SKM-1 (cell line): ENCODE measurements around the gene CCR9.

Experiments
- DNase-seq: peaks from one replicate; lab custom pipeline; 2025; ENCODE audit not compliant: unreplicated experiment; lab: John Stamatoyannopoulos, UW

Gene CCR9

GRCh38 chr3:45872569-45872968 lies 13.8 kb upstream of the CCR9 start:
- DNase-seq = no peak

DNA sequence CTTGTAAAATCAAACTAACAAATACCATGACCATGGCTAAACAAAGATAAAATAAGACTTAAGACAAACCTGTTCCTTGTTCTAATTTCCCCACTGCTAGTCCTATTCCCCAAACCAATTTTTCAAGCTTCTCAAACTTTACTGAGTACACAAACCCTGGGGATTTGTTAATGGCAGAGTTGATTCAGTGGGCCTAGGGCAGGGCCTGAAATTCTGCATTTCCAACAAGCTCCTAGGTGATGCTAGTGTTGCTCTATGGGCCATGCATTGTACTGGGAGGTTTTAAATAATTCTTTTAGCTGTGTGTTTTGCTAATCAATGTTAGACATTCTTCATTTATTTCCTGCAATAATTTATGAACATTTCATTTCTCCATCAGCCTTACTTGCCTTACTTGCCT lies 13.3 kb upstream of the CCR9 start:
- DNase-seq = no peak

DNA sequence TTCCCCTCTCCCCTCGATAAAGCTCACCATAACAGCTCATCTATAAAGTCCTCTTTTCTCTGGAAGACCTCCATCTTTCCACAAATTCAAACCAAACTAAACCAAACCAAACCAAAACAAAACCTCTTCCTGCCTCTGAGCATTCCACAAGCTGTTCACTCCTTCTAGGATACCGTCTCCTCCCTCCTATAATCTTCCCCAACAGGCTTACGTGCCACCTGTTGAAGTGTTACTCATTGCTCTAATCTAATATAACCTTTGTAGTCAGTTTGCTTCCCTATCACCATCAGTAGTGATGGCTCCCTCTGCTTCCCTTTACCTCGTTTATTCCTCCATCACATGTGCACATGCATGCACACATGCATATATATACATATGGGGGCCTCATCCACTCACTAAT lies 12.7 kb upstream of the CCR9 start:
- DNase-seq = no peak

DNA sequence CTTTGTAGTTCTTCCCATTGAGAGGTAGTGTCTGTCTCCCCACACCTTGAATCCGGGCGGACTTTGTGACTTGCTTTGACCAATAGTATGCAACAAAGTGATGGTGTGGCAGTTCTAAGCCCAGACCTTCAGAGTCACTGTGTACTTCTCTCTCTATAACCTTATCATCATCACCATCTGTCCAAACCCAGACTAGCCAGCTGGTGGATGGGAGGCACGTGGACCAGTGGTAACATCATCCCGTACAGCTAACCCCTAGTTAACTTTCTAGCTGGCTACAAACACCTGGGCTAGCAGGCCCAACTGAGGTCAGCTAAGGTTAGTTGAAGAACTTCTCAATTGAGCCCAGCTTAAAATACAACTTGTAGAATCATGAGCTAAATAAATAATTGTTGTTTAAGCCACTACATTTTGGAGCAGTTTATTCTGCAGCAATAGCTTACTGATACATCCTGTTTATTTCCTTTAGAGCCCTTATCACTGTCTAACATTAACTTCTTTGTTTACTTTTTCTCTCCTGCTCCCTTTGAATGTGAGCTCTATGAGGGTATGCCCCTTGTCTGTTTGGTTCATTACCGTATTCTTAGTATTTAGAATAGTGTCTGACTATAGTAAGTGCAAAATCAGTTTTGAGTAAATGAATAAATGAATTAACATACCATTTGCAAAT lies 11.5 kb upstream of the CCR9 start:
- DNase-seq = no peak

DNA sequence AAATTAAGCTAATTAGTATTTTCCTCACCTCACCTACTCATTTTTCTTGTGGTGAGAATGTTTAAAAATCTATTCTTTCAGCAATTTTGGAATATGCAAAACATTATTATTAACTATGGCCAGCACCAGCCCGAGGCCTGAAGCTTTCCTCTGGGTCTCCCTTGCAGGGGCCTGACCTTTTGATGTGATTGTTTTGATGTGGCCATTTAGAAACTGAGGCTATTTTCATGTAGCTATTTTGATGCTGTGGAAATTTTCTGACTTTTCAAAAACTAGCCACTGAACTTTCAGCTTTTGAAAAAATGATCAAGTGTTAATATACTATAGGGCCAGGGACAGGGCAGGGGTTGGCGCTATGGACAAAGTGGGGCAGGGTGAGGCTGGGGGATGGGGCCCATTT lies 8.2 kb upstream of the CCR9 start:
- DNase-seq = no peak

DNA sequence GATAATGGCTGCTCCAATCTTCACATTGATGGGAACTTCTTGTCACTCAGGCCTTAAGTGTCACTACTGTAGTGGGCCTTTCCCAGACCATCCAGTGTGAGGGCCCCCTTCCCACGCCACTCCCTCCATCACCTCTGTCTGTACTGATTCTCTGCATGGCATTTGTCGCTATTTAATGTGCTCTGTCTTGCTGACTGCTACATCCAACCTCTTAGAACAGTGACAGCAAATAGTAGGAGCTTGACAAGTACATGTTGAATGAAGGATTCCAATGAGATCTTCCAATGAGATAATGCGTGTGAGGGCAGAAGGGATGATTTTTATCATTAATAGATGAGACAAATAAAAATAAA lies 5.6 kb upstream of the CCR9 start:
- DNase-seq = no peak

GRCh38 chr3:45881078-45882022 lies 5.0 kb upstream of the CCR9 start:
- no peak for DNase-seq

GRCh38 chr3:45884368-45885201 lies 1.8 kb upstream of the CCR9 start:
- DNase-seq = no peak

DNA sequence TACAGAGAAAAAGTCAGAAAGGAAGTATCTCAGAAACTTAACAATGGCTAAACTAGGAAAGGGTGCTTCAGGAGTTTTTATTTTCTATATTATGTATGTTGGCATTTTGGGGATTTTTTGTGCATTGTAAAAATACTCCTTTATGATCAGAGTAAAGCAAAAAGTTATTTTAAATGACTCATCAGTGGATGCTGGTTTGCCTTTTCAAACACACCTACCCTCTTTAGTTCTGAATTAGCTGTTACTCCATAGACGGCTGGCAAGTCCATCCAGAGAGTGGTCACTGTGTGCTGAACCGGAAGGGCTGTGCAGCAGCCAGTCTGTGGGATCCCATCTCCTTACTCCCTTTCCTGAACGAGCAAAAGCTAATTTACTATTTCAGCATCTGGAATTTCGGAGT lies 942 bp downstream of the CCR9 start:
- DNase-seq = no peak

DNA sequence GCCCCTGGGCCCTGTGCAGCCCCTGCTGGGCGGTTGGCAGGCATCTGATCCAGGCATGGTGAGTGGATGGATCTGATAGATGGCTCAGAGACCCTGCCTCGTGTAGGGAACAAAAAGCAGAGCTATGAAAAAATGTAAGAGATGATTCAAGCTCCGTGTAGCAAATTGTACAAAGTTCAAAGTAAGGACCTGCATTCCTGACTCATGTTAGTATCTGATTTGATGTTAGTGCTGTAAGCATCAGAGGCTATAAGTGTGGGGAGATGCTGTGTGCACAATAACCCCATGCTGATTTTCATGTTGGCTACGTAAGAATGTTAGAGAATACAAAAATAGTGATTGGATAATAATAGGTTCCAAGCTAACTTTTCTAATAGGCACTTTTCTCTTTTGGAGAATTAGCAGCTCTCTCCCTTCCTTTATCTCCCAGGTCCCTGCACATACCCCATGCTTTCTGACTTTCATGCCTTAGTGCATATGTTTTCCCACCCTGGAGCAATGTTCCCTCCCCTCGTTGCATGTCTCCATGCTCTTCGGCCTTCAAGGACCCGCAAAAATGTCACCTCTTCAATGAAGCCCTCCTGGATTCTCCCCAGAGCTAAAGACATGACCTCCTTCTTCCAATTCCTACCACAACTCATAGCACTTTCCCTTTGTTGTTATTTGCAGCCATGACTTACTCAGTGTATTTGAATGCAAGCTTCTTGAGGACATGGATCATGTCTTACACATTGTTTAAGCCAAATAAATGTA lies 1.6 kb downstream of the CCR9 start:
- DNase-seq = no peak

GRCh38 chr3:45889337-45889736 lies 3.0 kb downstream of the CCR9 start:
- no peak for DNase-seq

GRCh38 chr3:45890405-45890804 lies 4.1 kb downstream of the CCR9 start:
- no peak for DNase-seq

- no peak for DNase-seq
Measured at GRCh38 chr3:45892161-45892560, 5.8 kb downstream of the CCR9 start.

GRCh38 chr3:45894015-45894414 lies 7.7 kb downstream of the CCR9 start:
- DNase-seq = no peak

GRCh38 chr3:45895686-45896468 lies 9.5 kb downstream of the CCR9 start:
- no peak for DNase-seq

DNA sequence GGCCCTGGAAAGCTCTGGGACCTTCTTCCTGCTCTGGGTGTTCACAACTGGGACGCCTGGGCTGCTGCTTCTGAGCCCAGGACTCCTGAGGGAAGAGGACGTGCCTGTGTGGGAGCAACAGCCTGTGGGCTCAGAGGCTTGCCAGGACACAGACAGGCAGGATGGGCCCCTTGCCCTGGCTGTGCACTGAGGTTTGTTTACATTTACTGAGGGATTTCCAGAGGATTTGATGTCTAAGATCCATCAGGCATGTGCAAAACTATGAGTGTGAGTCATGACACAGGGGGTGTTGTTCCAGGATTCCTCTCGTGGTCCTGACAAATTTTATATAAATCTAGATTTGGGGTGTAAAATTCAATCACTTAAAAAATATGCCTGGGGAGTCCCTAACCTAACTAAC lies 10.6 kb downstream of the CCR9 start:
- DNase-seq = no peak

GRCh38 chr3:45904931-45905330 lies 18.6 kb downstream of the CCR9 start:
- no peak for DNase-seq

DNA sequence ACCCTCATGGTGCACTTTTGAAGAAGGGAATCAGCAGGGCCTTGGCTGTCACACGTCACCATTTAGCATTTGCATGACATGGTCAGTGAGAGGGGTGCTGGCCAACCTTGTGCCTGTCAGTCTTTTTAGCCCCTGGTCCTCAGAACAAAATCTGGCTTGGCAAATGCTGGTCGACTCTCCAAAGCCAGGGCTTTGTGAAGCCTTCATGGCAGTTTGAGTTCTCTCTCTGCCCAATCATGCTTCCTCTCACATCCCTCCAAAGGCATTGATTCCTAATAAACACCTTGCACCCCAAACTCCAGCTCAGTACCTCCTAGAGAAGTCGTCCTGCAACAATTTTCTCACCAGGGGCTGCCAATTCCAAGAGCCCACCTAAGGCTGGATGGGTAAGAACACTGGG lies 19.4 kb downstream of the CCR9 start:
- DNase-seq = no peak

DNA sequence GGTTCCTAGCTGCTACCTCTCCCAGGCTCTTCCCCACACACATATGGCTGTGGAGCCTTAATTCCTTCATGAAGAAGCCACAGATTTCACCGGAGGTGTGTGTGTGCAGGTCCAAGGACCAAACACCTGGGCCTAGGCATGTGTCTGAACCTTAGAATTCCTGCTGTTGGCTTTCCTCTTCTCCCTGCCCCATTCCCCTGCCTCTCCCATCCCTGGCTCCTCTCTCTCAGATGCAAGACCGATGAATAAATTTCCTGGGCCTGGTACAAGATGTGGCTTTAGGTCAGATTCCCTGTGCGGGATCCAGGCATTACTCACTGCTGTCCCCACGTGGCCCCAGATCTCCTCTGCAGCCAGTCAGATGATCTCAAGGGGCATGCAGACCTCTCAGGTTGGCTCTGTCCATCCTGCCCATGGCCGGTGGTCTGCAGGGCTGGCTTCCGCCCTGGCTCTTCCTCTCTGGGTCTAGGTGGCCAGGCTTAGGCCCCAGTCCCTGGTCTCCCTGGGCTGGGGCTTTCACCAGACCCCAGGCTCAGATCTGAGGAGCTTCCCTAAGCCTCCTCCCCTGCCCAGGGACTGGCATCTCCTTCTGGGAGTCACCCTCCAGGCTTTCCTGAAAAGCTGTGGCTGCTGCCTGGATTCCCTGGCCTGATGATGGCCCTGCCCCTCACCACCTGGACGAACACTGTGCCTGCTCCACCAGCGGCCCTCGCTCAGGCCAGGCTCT lies 20.5 kb downstream of the CCR9 start:
- DNase-seq = no peak
